OCI-LY1 (cell line): ENCODE measurements around the gene NCOR1.

Experiments used
- EZH2 ChIP-seq: fragments of 200-600 bp; sonication (generic), shearing (Covaris generic); IDR thresholded peaks from 2 replicates; pipeline ENCODE4 v1.8.0; 2017; ENCODE audit warnings: borderline replicate concordance, mixed run types, mild to moderate bottlenecking, antibody characterized with exemption, low read length, moderate library complexity, mixed read lengths
- TF ChIP-seq, protein P1 (sequence below): fragments of 200-600 bp; sonication (generic), shearing (Covaris generic); IDR thresholded peaks from 2 replicates; pipeline ENCODE4 v1.5.1; 2017; ENCODE audit warnings: mild to moderate bottlenecking, antibody characterized with exemption, low read length, moderate library complexity, mixed read lengths

DNA sequence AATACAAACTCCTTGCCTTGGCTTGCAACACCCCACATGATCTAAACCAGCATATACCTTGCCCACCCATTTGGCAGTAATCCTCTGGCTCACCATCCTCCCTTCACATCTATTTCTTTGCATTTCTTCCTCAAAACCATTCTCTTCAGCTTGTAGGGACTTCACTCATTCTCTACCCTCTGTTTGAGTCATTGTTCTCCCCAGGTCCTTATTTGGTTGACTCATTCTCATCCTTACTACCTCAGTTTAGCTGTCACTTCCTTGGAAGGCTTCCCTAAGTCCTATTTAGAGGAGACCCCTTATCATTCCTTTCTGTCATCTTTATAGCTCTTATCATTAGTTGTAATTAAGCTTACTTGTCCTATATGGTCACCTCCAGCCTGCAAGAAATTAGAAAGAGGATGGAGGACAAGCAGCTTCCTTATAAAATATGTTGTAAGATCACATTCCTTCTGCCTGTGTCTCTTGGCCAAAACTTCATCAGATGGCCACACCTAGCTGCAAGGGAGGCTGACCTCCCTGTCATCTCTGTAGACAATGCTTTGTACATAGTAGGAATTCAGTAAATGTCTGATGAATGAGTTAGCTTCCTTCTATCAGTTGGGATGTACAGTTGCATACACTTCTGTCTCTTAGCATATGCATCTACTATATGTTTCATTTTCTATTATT is 214.0 kb downstream of the NCOR1 start:
- TF ChIP-seq, protein P1, sequence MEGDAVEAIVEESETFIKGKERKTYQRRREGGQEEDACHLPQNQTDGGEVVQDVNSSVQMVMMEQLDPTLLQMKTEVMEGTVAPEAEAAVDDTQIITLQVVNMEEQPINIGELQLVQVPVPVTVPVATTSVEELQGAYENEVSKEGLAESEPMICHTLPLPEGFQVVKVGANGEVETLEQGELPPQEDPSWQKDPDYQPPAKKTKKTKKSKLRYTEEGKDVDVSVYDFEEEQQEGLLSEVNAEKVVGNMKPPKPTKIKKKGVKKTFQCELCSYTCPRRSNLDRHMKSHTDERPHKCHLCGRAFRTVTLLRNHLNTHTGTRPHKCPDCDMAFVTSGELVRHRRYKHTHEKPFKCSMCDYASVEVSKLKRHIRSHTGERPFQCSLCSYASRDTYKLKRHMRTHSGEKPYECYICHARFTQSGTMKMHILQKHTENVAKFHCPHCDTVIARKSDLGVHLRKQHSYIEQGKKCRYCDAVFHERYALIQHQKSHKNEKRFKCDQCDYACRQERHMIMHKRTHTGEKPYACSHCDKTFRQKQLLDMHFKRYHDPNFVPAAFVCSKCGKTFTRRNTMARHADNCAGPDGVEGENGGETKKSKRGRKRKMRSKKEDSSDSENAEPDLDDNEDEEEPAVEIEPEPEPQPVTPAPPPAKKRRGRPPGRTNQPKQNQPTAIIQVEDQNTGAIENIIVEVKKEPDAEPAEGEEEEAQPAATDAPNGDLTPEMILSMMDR, result no peak
- TF ChIP-seq EZH2, result no peak
